Liver (tissue), 9 donors: Measurements from ENCODE around the gene LDHAL6B. TPM values are rescaled to one million over a fixed set of nuclear protein-coding genes. Genes with fewer than 3 reads are reported as not detected.

Experiments
- DNase-seq: peaks from one replicate; pipeline ENCODE4 v3.0.0-alpha.2; 2017; ENCODE audit warnings: low spot score
- H3K27ac ChIP-seq, 2 donors: one replicate each; pipeline ENCODE4 v1.7.0; 2013; ENCODE audit warnings: inconsistent platforms in 2 of 2, low read length in 2 of 2, control low read depth in 1 of 2, low read depth in 1 of 2, mild to moderate bottlenecking in 1 of 2
- H3K27me3 ChIP-seq, 4 donors: one replicate each; pipeline versions ENCODE4 v1.6.1 to v1.7.0; 2013; ENCODE audit warnings: low read length in 3 of 4, inconsistent platforms in 1 of 4, mild to moderate bottlenecking in 1 of 4, moderate library complexity in 1 of 4; ENCODE audit not compliant: control insufficient read depth in 4 of 4, insufficient read depth in 4 of 4
- H3K36me3 ChIP-seq, 4 donors: one replicate each; pipeline versions ENCODE4 v1.6.1 to v1.7.0; 2013; ENCODE audit warnings: low read length in 3 of 4, mild to moderate bottlenecking in 3 of 4, low read depth in 1 of 4, moderate library complexity in 1 of 4; ENCODE audit not compliant: control insufficient read depth in 4 of 4, insufficient read depth in 3 of 4
- H3K4me1 ChIP-seq, 4 donors: one replicate each; pipeline versions ENCODE4 v1.6.1 to v1.7.0; 2013; ENCODE audit warnings: low read length in 3 of 4, mild to moderate bottlenecking in 3 of 4, moderate library complexity in 1 of 4; ENCODE audit not compliant: control insufficient read depth in 4 of 4, insufficient read depth in 4 of 4
- H3K4me3 ChIP-seq, 3 donors: one replicate each; pipeline versions ENCODE4 v1.6.1 to v1.7.0; 2013; ENCODE audit warnings: low read length in 3 of 3, control low read depth in 1 of 3, low read depth in 1 of 3, mild to moderate bottlenecking in 1 of 3
- H3K9ac ChIP-seq, 2 donors: one replicate each; pipeline ENCODE4 v1.7.0; 2013; ENCODE audit warnings: low read length in 2 of 2, mild to moderate bottlenecking in 2 of 2, moderate library complexity in 2 of 2, control low read depth in 1 of 2, low read depth in 1 of 2
- H3K9me3 ChIP-seq, 4 donors: one replicate each; pipeline versions ENCODE4 v1.6.1 to v1.7.0; 2013; ENCODE audit warnings: low read length in 3 of 4; ENCODE audit not compliant: control insufficient read depth in 4 of 4
- EGR1 ChIP-seq, 2 donors: IDR thresholded peaks; 2 replicates each; pipeline ENCODE4 v1.6.1; 2016 to 2018; ENCODE audit warnings: antibody characterized with exemption in 2 of 2, low read depth in 2 of 2
- FOXA2 ChIP-seq: IDR thresholded peaks from 2 replicates; pipeline ENCODE4 v1.6.1; 2016; ENCODE audit warnings: antibody characterized with exemption
- GABPA ChIP-seq, 2 donors: IDR thresholded peaks in 1 of 2; conservative IDR thresholded peaks in 1 of 2; 2 replicates each; pipeline ENCODE4 v1.6.1; 2016; ENCODE audit warnings: antibody characterized with exemption in 2 of 2, mild to moderate bottlenecking in 1 of 2, moderate library complexity in 1 of 2
- HNF4A ChIP-seq, 2 donors: conservative IDR thresholded peaks; 2 replicates each; pipeline ENCODE4 v1.6.1; 2016; ENCODE audit warnings: antibody characterized with exemption in 2 of 2, mild to moderate bottlenecking in 2 of 2
- HNF4G ChIP-seq: IDR thresholded peaks from 2 replicates; pipeline ENCODE4 v1.6.1; 2016; ENCODE audit warnings: antibody characterized with exemption
- JUND ChIP-seq, 2 donors: IDR thresholded peaks; 2 replicates each; pipeline ENCODE4 v1.6.1; 2016; ENCODE audit warnings: antibody characterized with exemption in 2 of 2
- NR2F2 ChIP-seq: IDR thresholded peaks from 2 replicates; pipeline ENCODE4 v1.6.1; 2016; ENCODE audit warnings: antibody characterized with exemption
- RAD21 ChIP-seq, 2 donors: IDR thresholded peaks; 2 replicates each; pipeline ENCODE4 v1.6.1; 2016; ENCODE audit warnings: antibody characterized with exemption in 2 of 2, mild to moderate bottlenecking in 2 of 2
- RXRA ChIP-seq, 2 donors: IDR thresholded peaks; 2 replicates each; pipeline ENCODE4 v1.6.1; 2017 to 2018; ENCODE audit warnings: antibody characterized with exemption in 2 of 2, mild to moderate bottlenecking in 1 of 2
- SP1 ChIP-seq: IDR thresholded peaks from 2 replicates; pipeline ENCODE4 v1.6.1; 2018; ENCODE audit warnings: antibody characterized with exemption, mild to moderate bottlenecking
- TAF1 ChIP-seq: conservative IDR thresholded peaks from 2 replicates; pipeline ENCODE4 v1.6.1; 2016; ENCODE audit warnings: antibody characterized with exemption, mild to moderate bottlenecking
- YY1 ChIP-seq: IDR thresholded peaks from 2 replicates; pipeline ENCODE4 v1.6.1; 2016; ENCODE audit warnings: antibody characterized with exemption, mild to moderate bottlenecking
- WGBS: extraction: QIAGEN DNeasy Blood & Tissue Kit; methylation state at CpG from one replicate; pipeline ENCODE4 v1.1.7; 2013; 5-methylcytosine and 5-hydroxymethylcytosine counted together
- polyA plus RNA-seq, 2 donors: library from polyadenylated mRNA; stranded (reverse) in 1 of 2; unstranded in 1 of 2; fragments of 200-250 nt in 1 of 2; fragments of >200 nt in 1 of 2; fragmentation: Nextera tagmentation in 1 of 2; extraction: Ambion mirVana in 1 of 2; gene quantifications; one replicate each; pipeline versions ENCODE4 v1.2.1 to v1.2.3, GENCODE V29; 2013 to 2015
- total RNA-seq, 2 donors: library from RNA; depleted of rRNA; stranded (reverse); fragments of >200 nt; gene quantifications; one replicate each; pipeline ENCODE4 v1.2.3, GENCODE V29; 2014
- TF ChIP-seq, protein P1 (sequence below): IDR thresholded peaks from 2 replicates; pipeline ENCODE4 v1.6.1; 2016; ENCODE audit warnings: antibody characterized with exemption
- TF ChIP-seq, protein P2 (sequence below): IDR thresholded peaks from 2 replicates; pipeline ENCODE4 v1.6.1; 2016; ENCODE audit warnings: antibody characterized with exemption
- TF ChIP-seq, protein P3 (sequence below): IDR thresholded peaks from 2 replicates; pipeline ENCODE4 v1.6.1; 2016; ENCODE audit warnings: antibody characterized with exemption, mild to moderate bottlenecking
- TF ChIP-seq, protein P4 (sequence below): IDR thresholded peaks from 2 replicates; pipeline ENCODE4 v1.6.1; 2016; ENCODE audit warnings: antibody characterized with exemption
- donor health status: healthy.
- donor health status: healthy.
- donor health status: healthy.
- donor health status: healthy.
- donor health status: healthy.

LDHAL6B gene
- total and polyA plus RNA-seq, 4 donors, result not detected

DNA sequence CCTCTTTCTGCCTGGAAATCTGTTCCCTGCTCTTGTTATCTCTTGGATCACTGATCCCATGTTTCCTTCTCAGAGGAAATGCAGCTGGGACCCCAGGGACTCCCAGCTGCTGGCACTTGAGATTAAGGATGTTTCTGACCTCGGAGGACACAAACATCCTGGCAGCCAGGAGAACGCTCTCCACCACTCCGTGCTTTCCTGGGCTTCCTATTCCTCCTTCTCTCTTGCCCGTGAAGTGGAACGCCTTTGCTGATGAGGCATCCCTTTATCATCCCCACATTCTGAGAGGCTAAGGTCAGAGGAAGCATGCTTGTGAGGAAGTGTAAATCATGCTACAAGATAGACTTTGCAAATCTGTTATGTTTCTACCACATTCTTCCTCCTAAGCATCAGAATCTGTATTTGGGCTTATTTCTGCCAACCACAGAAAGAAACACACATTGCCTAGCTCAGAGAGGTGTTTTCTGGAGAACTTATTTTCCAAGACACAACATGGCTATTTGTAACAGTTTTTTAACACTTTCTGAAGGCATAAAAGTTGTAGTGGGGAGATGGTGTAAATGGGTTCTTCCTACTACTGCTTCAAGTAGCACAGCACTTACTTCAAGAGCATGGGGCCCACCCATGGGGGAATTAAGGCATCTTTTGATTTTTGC is 25.6 kb upstream of the LDHAL6B start:
- Histone ChIP-seq H3K27ac (no peak overlapping the region), H3K4me1 (no peaks in the 10 kb centered on the region)

DNA sequence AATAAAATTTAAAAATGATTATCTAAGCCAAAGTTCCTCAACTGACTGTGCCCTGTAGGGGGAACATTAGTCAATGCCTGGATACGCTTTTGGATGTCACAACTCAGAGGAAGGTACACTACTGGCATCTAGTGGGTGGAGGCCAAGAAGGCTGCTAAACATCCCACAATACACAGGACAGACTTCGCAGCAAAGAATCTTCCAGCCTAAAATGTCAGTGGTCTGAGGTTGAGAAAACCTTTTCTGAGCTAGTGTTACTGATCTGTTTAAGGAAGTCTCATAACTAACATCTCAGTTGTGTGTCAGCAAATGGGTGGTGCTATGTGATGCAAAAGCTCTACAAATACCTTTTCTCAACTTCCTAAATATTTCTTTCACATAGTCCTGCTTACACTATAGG is 20.9 kb upstream of the LDHAL6B start:
- Histone ChIP-seq H3K36me3 (peaks cover 8 to 49% (median 27%) of the 10 kb centered on the region in 4 donors), H3K27me3 (no peaks in the 10 kb centered on the region)
- no peak for DNase-seq

More for the DNA sequence above, 25.6 kb upstream of the LDHAL6B start:
- TF ChIP-seq NR2F2, result peak; percentile 22
- TF ChIP-seq FOXA2, result no peak
- 77% methylated on average over 5 of the region's 5 CpGs for WGBS
- no peak for DNase-seq
- peaks cover 0 to 38% (median 15%) of the 10 kb centered on the region in 4 donors for H3K36me3 ChIP-seq
- peaks cover 0 to 4% (median 0%) of the 10 kb centered on the region in 4 donors for H3K9me3 ChIP-seq
- H3K27me3 ChIP-seq, result no peaks in the 10 kb centered on the region
- H3K4me3 ChIP-seq, result no peak overlapping the region
- H3K9ac ChIP-seq, result no peak overlapping the region

DNA sequence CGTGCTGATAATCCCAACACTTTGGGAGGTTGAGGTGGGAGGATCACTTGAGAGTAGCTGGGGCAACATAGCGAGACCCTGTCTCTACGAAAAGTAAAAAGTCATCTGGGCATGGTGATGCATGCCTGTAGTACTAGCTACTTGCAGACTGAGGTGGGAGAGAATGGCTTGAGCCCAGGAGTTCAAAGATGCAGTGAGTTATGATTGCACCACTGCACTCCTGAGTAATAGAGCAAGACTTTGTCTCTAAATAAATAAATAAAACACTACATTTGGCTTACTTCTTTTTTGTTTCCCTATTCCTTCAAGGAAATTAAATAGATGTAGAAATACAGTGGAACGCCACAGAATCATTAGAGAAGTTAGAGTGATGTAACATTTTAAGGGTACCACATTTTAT is 20.1 kb upstream of the LDHAL6B start:
- peaks cover 8 to 50% (median 30%) of the 10 kb centered on the region in 4 donors for H3K36me3 ChIP-seq
- WGBS, result 96% methylated on average over 4 of the region's 4 CpGs
- H3K9ac ChIP-seq, result no peak overlapping the region
- no peak for DNase-seq
- H3K4me3 ChIP-seq, result no peak overlapping the region
- no peak overlapping the region for H3K27ac ChIP-seq
- H3K27me3 ChIP-seq, result no peaks in the 10 kb centered on the region
- peaks cover 0 to 4% (median 0%) of the 10 kb centered on the region in 4 donors for H3K9me3 ChIP-seq
- H3K4me1 ChIP-seq, result no peaks in the 10 kb centered on the region
- TF ChIP-seq RAD21 (IDR thresholded peaks at IDR 0.05), result no peak
- no peak for TF ChIP-seq HNF4A (conservative IDR thresholded peaks at IDR 0.05)
- TF ChIP-seq, protein P1, sequence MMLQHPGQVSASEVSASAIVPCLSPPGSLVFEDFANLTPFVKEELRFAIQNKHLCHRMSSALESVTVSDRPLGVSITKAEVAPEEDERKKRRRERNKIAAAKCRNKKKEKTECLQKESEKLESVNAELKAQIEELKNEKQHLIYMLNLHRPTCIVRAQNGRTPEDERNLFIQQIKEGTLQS, result no peak
- no peak for TF ChIP-seq JUND (IDR thresholded peaks at IDR 0.05)
- TF ChIP-seq, protein P2, sequence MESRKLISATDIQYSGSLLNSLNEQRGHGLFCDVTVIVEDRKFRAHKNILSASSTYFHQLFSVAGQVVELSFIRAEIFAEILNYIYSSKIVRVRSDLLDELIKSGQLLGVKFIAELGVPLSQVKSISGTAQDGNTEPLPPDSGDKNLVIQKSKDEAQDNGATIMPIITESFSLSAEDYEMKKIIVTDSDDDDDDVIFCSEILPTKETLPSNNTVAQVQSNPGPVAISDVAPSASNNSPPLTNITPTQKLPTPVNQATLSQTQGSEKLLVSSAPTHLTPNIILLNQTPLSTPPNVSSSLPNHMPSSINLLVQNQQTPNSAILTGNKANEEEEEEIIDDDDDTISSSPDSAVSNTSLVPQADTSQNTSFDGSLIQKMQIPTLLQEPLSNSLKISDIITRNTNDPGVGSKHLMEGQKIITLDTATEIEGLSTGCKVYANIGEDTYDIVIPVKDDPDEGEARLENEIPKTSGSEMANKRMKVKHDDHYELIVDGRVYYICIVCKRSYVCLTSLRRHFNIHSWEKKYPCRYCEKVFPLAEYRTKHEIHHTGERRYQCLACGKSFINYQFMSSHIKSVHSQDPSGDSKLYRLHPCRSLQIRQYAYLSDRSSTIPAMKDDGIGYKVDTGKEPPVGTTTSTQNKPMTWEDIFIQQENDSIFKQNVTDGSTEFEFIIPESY, result no peak
- no peak for TF ChIP-seq FOXA2
- TF ChIP-seq SP1, result no peak
- TF ChIP-seq NR2F2, result no peak
- TF ChIP-seq EGR1 (IDR thresholded peaks at IDR 0.05; ENCODE audit: low read depth in 2 of 2), result no peak
- TF ChIP-seq, protein P3, sequence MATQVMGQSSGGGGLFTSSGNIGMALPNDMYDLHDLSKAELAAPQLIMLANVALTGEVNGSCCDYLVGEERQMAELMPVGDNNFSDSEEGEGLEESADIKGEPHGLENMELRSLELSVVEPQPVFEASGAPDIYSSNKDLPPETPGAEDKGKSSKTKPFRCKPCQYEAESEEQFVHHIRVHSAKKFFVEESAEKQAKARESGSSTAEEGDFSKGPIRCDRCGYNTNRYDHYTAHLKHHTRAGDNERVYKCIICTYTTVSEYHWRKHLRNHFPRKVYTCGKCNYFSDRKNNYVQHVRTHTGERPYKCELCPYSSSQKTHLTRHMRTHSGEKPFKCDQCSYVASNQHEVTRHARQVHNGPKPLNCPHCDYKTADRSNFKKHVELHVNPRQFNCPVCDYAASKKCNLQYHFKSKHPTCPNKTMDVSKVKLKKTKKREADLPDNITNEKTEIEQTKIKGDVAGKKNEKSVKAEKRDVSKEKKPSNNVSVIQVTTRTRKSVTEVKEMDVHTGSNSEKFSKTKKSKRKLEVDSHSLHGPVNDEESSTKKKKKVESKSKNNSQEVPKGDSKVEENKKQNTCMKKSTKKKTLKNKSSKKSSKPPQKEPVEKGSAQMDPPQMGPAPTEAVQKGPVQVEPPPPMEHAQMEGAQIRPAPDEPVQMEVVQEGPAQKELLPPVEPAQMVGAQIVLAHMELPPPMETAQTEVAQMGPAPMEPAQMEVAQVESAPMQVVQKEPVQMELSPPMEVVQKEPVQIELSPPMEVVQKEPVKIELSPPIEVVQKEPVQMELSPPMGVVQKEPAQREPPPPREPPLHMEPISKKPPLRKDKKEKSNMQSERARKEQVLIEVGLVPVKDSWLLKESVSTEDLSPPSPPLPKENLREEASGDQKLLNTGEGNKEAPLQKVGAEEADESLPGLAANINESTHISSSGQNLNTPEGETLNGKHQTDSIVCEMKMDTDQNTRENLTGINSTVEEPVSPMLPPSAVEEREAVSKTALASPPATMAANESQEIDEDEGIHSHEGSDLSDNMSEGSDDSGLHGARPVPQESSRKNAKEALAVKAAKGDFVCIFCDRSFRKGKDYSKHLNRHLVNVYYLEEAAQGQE, result no peak
- TF ChIP-seq YY1, result no peak
- TF ChIP-seq TAF1, result no peak
- no peak for TF ChIP-seq HNF4G
- no peak for TF ChIP-seq GABPA (IDR thresholded peaks at IDR 0.05 in 1 of 2, conservative IDR thresholded peaks at IDR 0.05 in 1 of 2)
- TF ChIP-seq, protein P4, sequence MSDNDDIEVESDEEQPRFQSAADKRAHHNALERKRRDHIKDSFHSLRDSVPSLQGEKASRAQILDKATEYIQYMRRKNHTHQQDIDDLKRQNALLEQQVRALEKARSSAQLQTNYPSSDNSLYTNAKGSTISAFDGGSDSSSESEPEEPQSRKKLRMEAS, result no peak
- TF ChIP-seq RXRA (IDR thresholded peaks at IDR 0.05), result no peak

More for the DNA sequence above, 20.9 kb upstream of the LDHAL6B start:
- Histone ChIP-seq H3K4me3 (no peak overlapping the region), H3K4me1 (no peaks in the 10 kb centered on the region), H3K9me3 (peaks cover 0 to 4% (median 0%) of the 10 kb centered on the region in 4 donors), H3K9ac (no peak overlapping the region), H3K27ac (no peak overlapping the region)
- TF ChIP-seq, protein P2, result no peak
- TF ChIP-seq TAF1 (no peak), RAD21 (IDR thresholded peaks at IDR 0.05) (peak; percentile 15 to 25), EGR1 (IDR thresholded peaks at IDR 0.05; ENCODE audit: low read depth in 2 of 2) (no peak), NR2F2 (no peak)
- 88% methylated on average over 2 of the region's 2 CpGs for WGBS
